Trophoblast cell (in vitro differentiated cells and primary cell): ENCODE measurements around the gene ABLIM2.

ENCODE experiments used
- DNase-seq, 2 donors: peaks; one replicate each; pipeline ENCODE4 v3.0.0-alpha.2; 2016
- H2AFZ ChIP-seq: 2 replicates; pipeline ENCODE4 v1.6.1; 2013; ENCODE audit warnings: low read length, moderate library complexity, mild to moderate bottlenecking; ENCODE audit not compliant: insufficient read depth, poor library complexity
- H2AK5ac ChIP-seq: 2 replicates; pipeline ENCODE4 v1.6.1; 2013; ENCODE audit warnings: mild to moderate bottlenecking, low read length
- H2BK120ac ChIP-seq: 2 replicates; pipeline ENCODE4 v1.6.1; 2013; ENCODE audit warnings: low read length, mild to moderate bottlenecking, moderate library complexity; ENCODE audit not compliant: insufficient read depth, poor library complexity
- H2BK12ac ChIP-seq: 2 replicates; pipeline ENCODE4 v1.6.1; 2013; ENCODE audit warnings: mild to moderate bottlenecking, low read length, moderate library complexity
- H2BK5ac ChIP-seq: 2 replicates; pipeline ENCODE4 v1.6.1; 2013; ENCODE audit warnings: low read length, low read depth, moderate library complexity, mild to moderate bottlenecking; ENCODE audit not compliant: poor library complexity
- H3K14ac ChIP-seq: 2 replicates; pipeline ENCODE4 v1.6.1; 2013; ENCODE audit warnings: mild to moderate bottlenecking, low read length
- H3K18ac ChIP-seq: 2 replicates; pipeline ENCODE4 v1.6.1; 2013; ENCODE audit warnings: mild to moderate bottlenecking, low read length
- H3K23ac ChIP-seq: 2 replicates; pipeline ENCODE4 v1.6.1; 2013; ENCODE audit warnings: low read length
- H3K27ac ChIP-seq: 2 replicates; pipeline ENCODE4 v1.5.1; 2013; ENCODE audit warnings: low read depth, mild to moderate bottlenecking, inconsistent platforms, low read length, moderate library complexity
- H3K27me3 ChIP-seq: 2 replicates; pipeline ENCODE4 v1.6.1; 2013; ENCODE audit warnings: inconsistent platforms, mild to moderate bottlenecking, low read length, moderate library complexity; ENCODE audit not compliant: insufficient read depth
- H3K36me3 ChIP-seq, 2 experiments: 1 replicate in 1 of 2; 2 replicates in 1 of 2; pipeline ENCODE4 v1.6.1; 2013; ENCODE audit warnings: low read length in 2 of 2, mild to moderate bottlenecking in 2 of 2, moderate library complexity in 1 of 2; ENCODE audit not compliant: insufficient read depth in 2 of 2, control insufficient read depth in 1 of 2
- H3K4ac ChIP-seq: 2 replicates; pipeline ENCODE4 v1.6.1; 2013; ENCODE audit warnings: low read depth, mild to moderate bottlenecking, low read length, moderate library complexity
- H3K4me1 ChIP-seq, 2 experiments: 1 replicate in 1 of 2; 2 replicates in 1 of 2; pipeline ENCODE4 v1.6.1; 2013; ENCODE audit warnings: low read length in 2 of 2, mild to moderate bottlenecking in 2 of 2, moderate library complexity in 1 of 2; ENCODE audit not compliant: insufficient read depth in 2 of 2, control insufficient read depth in 1 of 2
- H3K4me2 ChIP-seq: 2 replicates; pipeline ENCODE4 v1.6.1; 2013; ENCODE audit warnings: inconsistent platforms, mild to moderate bottlenecking, low read length, moderate library complexity
- H3K4me3 ChIP-seq: 2 replicates; pipeline ENCODE4 v1.5.1; 2013; ENCODE audit warnings: mild to moderate bottlenecking, low read depth, low read length, inconsistent platforms
- H3K79me1 ChIP-seq: one replicate; pipeline ENCODE4 v1.6.1; 2013; ENCODE audit warnings: low read length
- H3K79me2 ChIP-seq: 2 replicates; pipeline ENCODE4 v1.6.1; 2013; ENCODE audit warnings: low read length, mild to moderate bottlenecking; ENCODE audit not compliant: control insufficient read depth, insufficient read depth, poor library complexity
- H3K9ac ChIP-seq: 2 replicates; pipeline ENCODE4 v1.6.1; 2013; ENCODE audit warnings: mild to moderate bottlenecking, low read length
- H3K9me3 ChIP-seq: 2 replicates; pipeline ENCODE4 v1.6.1; 2013; ENCODE audit warnings: low read depth, mild to moderate bottlenecking, control low read depth, inconsistent platforms, low read length; ENCODE audit not compliant: insufficient read depth
- H4K12ac ChIP-seq: 2 replicates; pipeline ENCODE4 v1.6.1; 2013; ENCODE audit warnings: low read depth, mild to moderate bottlenecking, low read length, moderate library complexity
- H4K8ac ChIP-seq: 2 replicates; pipeline ENCODE4 v1.6.1; 2013; ENCODE audit warnings: low read depth, mild to moderate bottlenecking, low read length, moderate library complexity
- H4K91ac ChIP-seq: one replicate; pipeline ENCODE4 v1.6.1; 2013; ENCODE audit warnings: low read depth, mild to moderate bottlenecking, low read length, moderate library complexity
- WGBS: extraction: QIAGEN DNeasy Blood & Tissue Kit; methylation state at CpG from one replicate; pipeline ENCODE4 v1.1.7; 2013; ENCODE audit warnings: missing lambda C conversion rate; ENCODE audit not compliant: insufficient read length, insufficient coverage; ENCODE audit errors: extremely low coverage; 5-methylcytosine and 5-hydroxymethylcytosine counted together

The ABLIM2 gene

GRCh38 chr4:8143392-8144140, 15.0 kb downstream of the ABLIM2 start:
- Histone ChIP-seq H4K8ac (no peak overlapping the region), H2BK12ac (no peak overlapping the region), H3K79me1 (no peaks in the 10 kb centered on the region), H3K14ac (no peak overlapping the region), H3K27me3 (peaks cover 2% of the 10 kb centered on the region), H2BK5ac (no peak overlapping the region), H3K4ac (no peak overlapping the region), H3K36me3 (no peaks in the 10 kb centered on the region), H4K12ac (no peak overlapping the region), H3K79me2 (no peaks in the 10 kb centered on the region), H3K4me1 (no peaks in the 10 kb centered on the region), H2AFZ (no peak overlapping the region), H3K23ac (no peak overlapping the region), H3K9ac (no peak overlapping the region), H3K18ac (no peak overlapping the region), H4K91ac (no peak overlapping the region), H3K4me3 (no peak overlapping the region), H2BK120ac (no peak overlapping the region), H2AK5ac (no peak overlapping the region), H3K4me2 (no peak overlapping the region), H3K9me3 (peaks cover 1% of the 10 kb centered on the region), H3K27ac (no peak overlapping the region)
- DNase-seq, result no peak
- no CpG with 5 or more reads among the region's 11 CpGs for WGBS

GRCh38 chr4:8142556-8142955, 16.1 kb downstream of the ABLIM2 start:
- no peaks in the 10 kb centered on the region for H3K36me3 ChIP-seq
- no peak overlapping the region for H2BK120ac ChIP-seq
- H3K27ac ChIP-seq, result no peak overlapping the region
- no peaks in the 10 kb centered on the region for H3K79me1 ChIP-seq
- H3K14ac ChIP-seq, result no peak overlapping the region
- no peak overlapping the region for H2AFZ ChIP-seq
- no peaks in the 10 kb centered on the region for H3K79me2 ChIP-seq
- DNase-seq, result no peak
- H3K4me3 ChIP-seq, result no peak overlapping the region
- no peaks in the 10 kb centered on the region for H3K9me3 ChIP-seq
- H2AK5ac ChIP-seq, result no peak overlapping the region
- no peak overlapping the region for H3K9ac ChIP-seq
- no peak overlapping the region for H2BK5ac ChIP-seq
- H2BK12ac ChIP-seq, result no peak overlapping the region
- H3K4ac ChIP-seq, result no peak overlapping the region
- H3K23ac ChIP-seq, result no peak overlapping the region
- no CpG with 5 or more reads among the region's 9 CpGs for WGBS
- no peak overlapping the region for H3K18ac ChIP-seq
- no peak overlapping the region for H4K8ac ChIP-seq
- H3K4me2 ChIP-seq, result no peak overlapping the region
- no peak overlapping the region for H4K91ac ChIP-seq
- no peak overlapping the region for H4K12ac ChIP-seq
- H3K4me1 ChIP-seq, result no peaks in the 10 kb centered on the region
- H3K27me3 ChIP-seq, result peaks cover 2% of the 10 kb centered on the region

DNA sequence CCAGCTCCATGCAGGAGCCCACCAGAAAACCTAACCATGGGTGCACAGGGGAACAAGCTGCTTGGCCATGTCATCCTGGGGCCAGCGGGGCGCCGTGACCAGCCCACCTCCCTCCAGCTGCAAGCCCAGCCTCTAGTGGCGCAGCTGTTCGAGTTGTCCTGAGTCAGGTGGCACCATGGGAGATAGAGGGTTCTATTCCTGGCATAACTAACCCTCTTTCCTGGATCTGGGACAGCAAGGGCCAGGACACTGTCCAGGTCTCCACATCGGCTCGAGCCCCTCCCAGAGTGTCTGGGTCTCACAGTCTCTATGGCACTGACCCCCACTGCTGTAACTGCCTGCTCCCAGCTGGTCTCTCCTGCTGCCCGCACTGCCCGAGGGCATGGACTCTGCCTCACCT, 16.7 kb downstream of the ABLIM2 start:
- Histone ChIP-seq H3K4me1 (no peaks in the 10 kb centered on the region), H3K79me1 (no peaks in the 10 kb centered on the region), H2AK5ac (no peak overlapping the region), H3K18ac (no peak overlapping the region), H3K36me3 (no peaks in the 10 kb centered on the region), H3K4me3 (no peak overlapping the region), H3K79me2 (no peaks in the 10 kb centered on the region), H3K9ac (no peak overlapping the region), H3K9me3 (no peaks in the 10 kb centered on the region), H4K91ac (no peak overlapping the region), H4K12ac (no peak overlapping the region), H3K14ac (no peak overlapping the region), H3K4me2 (no peak overlapping the region), H3K23ac (no peak overlapping the region), H4K8ac (no peak overlapping the region), H3K27me3 (no peaks in the 10 kb centered on the region), H3K27ac (no peak overlapping the region), H2BK12ac (no peak overlapping the region), H2BK5ac (no peak overlapping the region), H2AFZ (no peak overlapping the region), H3K4ac (no peak overlapping the region), H2BK120ac (no peak overlapping the region)
- DNase-seq, result no peak
- WGBS, result no CpG with 5 or more reads among the region's 9 CpGs

GRCh38 chr4:8140915-8141314, 17.7 kb downstream of the ABLIM2 start:
- H3K27ac ChIP-seq, result no peak overlapping the region
- no peak for DNase-seq
- H2AK5ac ChIP-seq, result no peak overlapping the region
- WGBS, result no CpG with 5 or more reads among the region's 6 CpGs
- no peaks in the 10 kb centered on the region for H3K79me2 ChIP-seq
- no peaks in the 10 kb centered on the region for H3K36me3 ChIP-seq
- H3K4me2 ChIP-seq, result no peak overlapping the region
- H3K79me1 ChIP-seq, result no peaks in the 10 kb centered on the region
- no peak overlapping the region for H2BK12ac ChIP-seq
- no peaks in the 10 kb centered on the region for H3K27me3 ChIP-seq
- no peak overlapping the region for H4K12ac ChIP-seq
- no peaks in the 10 kb centered on the region for H3K4me1 ChIP-seq
- no peak overlapping the region for H3K18ac ChIP-seq
- no peak overlapping the region for H2BK5ac ChIP-seq
- no peak overlapping the region for H3K4ac ChIP-seq
- H3K23ac ChIP-seq, result no peak overlapping the region
- H2AFZ ChIP-seq, result no peak overlapping the region
- no peak overlapping the region for H3K14ac ChIP-seq
- no peak overlapping the region for H4K8ac ChIP-seq
- H4K91ac ChIP-seq, result no peak overlapping the region
- H3K9ac ChIP-seq, result no peak overlapping the region
- H3K4me3 ChIP-seq, result no peak overlapping the region
- H3K9me3 ChIP-seq, result no peaks in the 10 kb centered on the region
- H2BK120ac ChIP-seq, result no peak overlapping the region
